A549 (cell line): ENCODE measurements around the gene ACTR1A. TPM values are rescaled to one million over a fixed set of nuclear protein-coding genes. Genes with fewer than 3 reads are reported as not detected.
A peak's percentile ranks its signal among the peaks of the same experiment; 100 is the strongest.
"Not testable (repeated sequence)": the region's sequence is repeated elsewhere in the genome, so short reads cannot be mapped to it uniquely, and the experiment has no call there.

Source experiments
- ATAC-seq, 2 experiments: fragments of 200-7000 bp in 1 of 2; fragments of >200 bp in 1 of 2; cut with Nextera tagmentation in 1 of 2; cut with Tn5 transposase in 1 of 2; 3 replicates each; pipeline versions ENCODE4 v1.8.0 to v1.9.1; 2018 to 2020; ENCODE audit warnings: mild to moderate bottlenecking in 1 of 2, moderate library complexity in 1 of 2
- CTCF ChIA-PET: fragments of 300-600 bp; sonication (Branson Sonifier 250); formaldehyde crosslinking; extraction: SDS; loops from one replicate; lab custom pipeline; 2021; ENCODE audit warnings: antibody characterized with exemption, inconsistent platforms; lab: Yijun Ruan, JAX
- POLR2A ChIA-PET: fragments of 350-600 bp; formaldehyde crosslinking; extraction: SDS; loops from one replicate; lab custom pipeline; 2021; ENCODE audit warnings: antibody characterized with exemption, inconsistent platforms; lab: Yijun Ruan, JAX
- DNase-seq, 2 experiments: peaks; one replicate each; pipeline versions ENCODE4 v3.0.0 to v3.0.0-alpha.2; 2011 to 2016; ENCODE audit warnings: low read depth in 1 of 2, low spot score in 1 of 2
- FAIRE-seq: peaks from 2 replicates; lab custom pipeline; 2011; peaks lifted over from hg19 to GRCh38; lab: Jason Lieb, UNC
- H3K27ac ChIP-seq, 2 experiments: fragments of >200 bp; sonication (Bioruptor Twin); formaldehyde crosslinking; 3 replicates each; pipeline ENCODE4 v1.5.1; 2016 to 2017
- H3K4me1 ChIP-seq: fragments of >200 bp; sonication (Bioruptor Twin); formaldehyde crosslinking; 3 replicates; pipeline ENCODE4 v1.6.1; 2016
- H3K4me2 ChIP-seq: fragments of >200 bp; sonication (Bioruptor Twin); formaldehyde crosslinking; 3 replicates; pipeline ENCODE4 v1.6.1; 2016
- H3K4me3 ChIP-seq: fragments of >200 bp; sonication (Bioruptor Twin); formaldehyde crosslinking; 3 replicates; pipeline ENCODE4 v1.5.1; 2016
- H3K9me3 ChIP-seq: fragments of >200 bp; sonication (Bioruptor Twin); formaldehyde crosslinking; 3 replicates; pipeline ENCODE4 v1.6.1; 2016
- BCL3 ChIP-seq: fragments of >200 bp; sonication (Bioruptor Twin); formaldehyde crosslinking; IDR thresholded peaks from 3 replicates; pipeline ENCODE4 v1.6.1; 2016
- CHD2 ChIP-seq: fragments of 150-350 bp; IDR thresholded peaks from 2 replicates; pipeline ENCODE4 v1.6.1; 2014; ENCODE audit warnings: low read length; ENCODE audit not compliant: partially characterized antibody
- CHD4 ChIP-seq: fragments of 200-600 bp; sonication (generic); IDR thresholded peaks from 2 replicates; pipeline ENCODE4 v1.6.1; 2016; ENCODE audit warnings: antibody characterized with exemption, mild to moderate bottlenecking, borderline replicate concordance
- CTCF ChIP-seq: fragments of >200 bp; sonication (Bioruptor Twin); formaldehyde crosslinking; IDR thresholded peaks from 3 replicates; pipeline ENCODE4 v1.5.1; 2016
- EHF ChIP-seq: fragments of 250-450 bp; sonication (Bioruptor Pico); IDR thresholded peaks from 2 replicates; pipeline ENCODE4 v1.5.0; 2020; ENCODE audit warnings: mild to moderate bottlenecking
- FOXS1 ChIP-seq: fragments of 250-450 bp; sonication (Bioruptor Pico); IDR thresholded peaks from 2 replicates; pipeline ENCODE4 v1.5.0; 2020; ENCODE audit warnings: mild to moderate bottlenecking, moderate library complexity
- GATA3 ChIP-seq: IDR thresholded peaks from 2 replicates; pipeline ENCODE4 v1.6.1; 2012; ENCODE audit warnings: borderline replicate concordance
- HOXA7 ChIP-seq: fragments of 250-450 bp; sonication (Bioruptor Pico); IDR thresholded peaks from 2 replicates; pipeline ENCODE4 v1.5.0; 2020; ENCODE audit warnings: mild to moderate bottlenecking, moderate library complexity
- JUN ChIP-seq, 2 experiments: fragments of >200 bp; sonication (Bioruptor Twin); formaldehyde crosslinking; IDR thresholded peaks; 2 replicates in 1 of 2; 3 replicates in 1 of 2; pipeline ENCODE4 v1.6.1; 2016 to 2017
- KDM1A ChIP-seq: fragments of 200-600 bp; sonication (generic); IDR thresholded peaks from 2 replicates; pipeline ENCODE4 v1.6.1; 2016; ENCODE audit warnings: low read depth, mild to moderate bottlenecking
- MAZ ChIP-seq: fragments of 150-350 bp; IDR thresholded peaks from 2 replicates; pipeline ENCODE4 v1.6.1; 2014; ENCODE audit warnings: antibody characterized with exemption, low read depth, low read length, borderline replicate concordance
- MYC ChIP-seq: IDR thresholded peaks from 2 replicates; pipeline ENCODE4 v1.6.1; 2012; ENCODE audit warnings: mild to moderate bottlenecking, inconsistent platforms, low read length, improper control_type of control experiment, borderline replicate concordance
- NFE2L2 ChIP-seq: fragments of 150-350 bp; conservative IDR thresholded peaks from 2 replicates; pipeline ENCODE4 v1.6.1; 2014; ENCODE audit warnings: low read length
- NPAS2 ChIP-seq: fragments of 250-450 bp; sonication (Bioruptor Pico); IDR thresholded peaks from 2 replicates; pipeline ENCODE4 v1.8.0; 2022; ENCODE audit warnings: mild to moderate bottlenecking, moderate library complexity, borderline replicate concordance
- PBX3 ChIP-seq: IDR thresholded peaks from 2 replicates; pipeline ENCODE4 v1.6.1; 2012
- POLR2A ChIP-seq: IDR thresholded peaks from 2 replicates; pipeline ENCODE4 v1.6.1; 2012; ENCODE audit warnings: mild to moderate bottlenecking, low read length
- RAD21 ChIP-seq, 2 experiments: fragments of >200 bp in 1 of 2; sonication (Bioruptor Twin) in 1 of 2; formaldehyde crosslinking in 1 of 2; IDR thresholded peaks in 1 of 2; conservative IDR thresholded peaks in 1 of 2; 2 replicates in 1 of 2; 3 replicates in 1 of 2; pipeline ENCODE4 v1.6.1; 2012 to 2018; ENCODE audit warnings: inconsistent platforms in 1 of 2
- ZFP36 ChIP-seq: fragments of 450-650 bp; IDR thresholded peaks from 2 replicates; pipeline ENCODE4 v1.6.1; 2014; ENCODE audit warnings: borderline replicate concordance; ENCODE audit not compliant: partially characterized antibody
- WGBS: methylation state at CpG from one replicate; pipeline ENCODE4 v1.1.6; 2017; ENCODE audit errors: missing lambda C conversion rate; 5-methylcytosine and 5-hydroxymethylcytosine counted together
- polyA plus RNA-seq, 4 experiments: library from polyadenylated mRNA; depleted of rRNA in 3 of 4; stranded (reverse); fragments of >200 nt; fragmentation: RNase III in 1 of 4; extraction: RNeasy Plus Mini Kit Qiagen cat#74134 plus additional on column Dnase treatment in 1 of 4; gene quantifications; 2 replicates in 3 of 4; 3 replicates in 1 of 4; pipeline ENCODE4 v1.2.3, GENCODE V29; 2011 to 2017
- TF ChIP-seq, protein P1 (sequence below): fragments of 150-350 bp; IDR thresholded peaks from 2 replicates; pipeline ENCODE4 v1.6.1; 2014; ENCODE audit warnings: low read depth, mild to moderate bottlenecking, low read length

ACTR1A gene
- polyA plus RNA-seq, 2 of the 4 experiments (the other 2 are of a cell fraction): 85.8 to 114 TPM

DNA sequence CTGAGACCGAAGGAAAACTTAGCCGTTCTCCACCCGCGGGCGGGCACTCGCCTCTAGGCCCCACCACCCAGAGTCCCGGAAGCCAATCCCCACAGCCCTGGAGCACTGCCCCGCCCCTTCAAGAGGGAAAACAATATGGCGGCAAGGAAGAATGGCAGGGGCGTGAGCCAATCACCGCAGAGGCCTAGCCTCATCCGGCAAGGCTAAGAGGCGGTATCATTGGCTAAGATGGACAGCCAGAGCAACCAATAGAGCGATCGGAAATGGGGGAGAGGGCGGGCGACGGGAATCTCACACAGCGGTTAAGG is 529 bp downstream of the ACTR1A start:
- peak; percentile 72 for FAIRE-seq
- Histone ChIP-seq H3K27ac (peak overlapping the region; percentile 83 to 88), H3K4me1 (peaks cover 17% of the 10 kb centered on the region; the same call in 2 of the 3 replicates), H3K9me3 (no peaks in the 10 kb centered on the region), H3K4me2 (peak overlapping the region; percentile 81), H3K4me3 (peak overlapping the region; percentile 71)
- peak; percentile 79 to 87 for ATAC-seq
- ChIA-PET CTCF (interaction anchor here (0.9 to 5.8 kb wide), 11 partner anchors 16 to 143 kb away, joined by 3 to 87 read pairs (median 6); partner anchors contain the start of gene TRIM8), POLR2A (interaction anchor here (0.6 to 2.2 kb wide), 8 partner anchors 23 to 143 kb away, joined by 3 to 14 read pairs (median 4); partner anchors contain the start of genes CUEDC2 and TRIM8)
- 0% methylated on average over 19 of the region's 19 CpGs for WGBS
- peak; percentile 98 to 99 for DNase-seq
- peak; percentile 99 for TF ChIP-seq PBX3
- no peak for TF ChIP-seq CHD4
- TF ChIP-seq POLR2A: no peak
- no peak for TF ChIP-seq JUN (IDR thresholded peaks at IDR 0.05)
- TF ChIP-seq CHD2: peak; percentile 35

- ATAC-seq: no peak
- Histone ChIP-seq H3K4me2 (peak overlapping the region; percentile 81), H3K4me1 (peaks cover 17% of the 10 kb centered on the region; the same call in 2 of the 3 replicates), H3K27ac (peak overlapping the region; percentile 64 to 77), H3K4me3 (peak overlapping the region; percentile 71), H3K9me3 (no peaks in the 10 kb centered on the region)
- ChIA-PET POLR2A (no interaction called here), CTCF (interaction anchor here (0.5 to 5.8 kb wide), 8 partner anchors 16 to 270 kb away, joined by 3 to 87 read pairs (median 6); no protein-coding TSS in a partner anchor)
- WGBS: 3% methylated on average over 23 of the region's 23 CpGs
- DNase-seq: no peak
- no peak for FAIRE-seq
- TF ChIP-seq PBX3: no peak
- TF ChIP-seq CTCF: no peak
- no peak for TF ChIP-seq NFE2L2
- no peak for TF ChIP-seq GATA3
- no peak for TF ChIP-seq CHD2
- TF ChIP-seq NPAS2 (CRISPR knock-in tag): no peak
- no peak for TF ChIP-seq ZFP36
- TF ChIP-seq, protein P1, sequence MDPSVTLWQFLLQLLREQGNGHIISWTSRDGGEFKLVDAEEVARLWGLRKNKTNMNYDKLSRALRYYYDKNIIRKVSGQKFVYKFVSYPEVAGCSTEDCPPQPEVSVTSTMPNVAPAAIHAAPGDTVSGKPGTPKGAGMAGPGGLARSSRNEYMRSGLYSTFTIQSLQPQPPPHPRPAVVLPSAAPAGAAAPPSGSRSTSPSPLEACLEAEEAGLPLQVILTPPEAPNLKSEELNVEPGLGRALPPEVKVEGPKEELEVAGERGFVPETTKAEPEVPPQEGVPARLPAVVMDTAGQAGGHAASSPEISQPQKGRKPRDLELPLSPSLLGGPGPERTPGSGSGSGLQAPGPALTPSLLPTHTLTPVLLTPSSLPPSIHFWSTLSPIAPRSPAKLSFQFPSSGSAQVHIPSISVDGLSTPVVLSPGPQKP: no peak
- TF ChIP-seq CHD4: no peak
- TF ChIP-seq RAD21 (conservative IDR thresholded peaks at IDR 0.05 in 1 of 2, IDR thresholded peaks at IDR 0.05 in 1 of 2): no peak
- TF ChIP-seq HOXA7: no peak
- TF ChIP-seq MYC: no peak
- TF ChIP-seq EHF (CRISPR knock-in tag): no peak
- TF ChIP-seq BCL3: no peak
- no peak for TF ChIP-seq FOXS1 (CRISPR knock-in tag)
- no peak for TF ChIP-seq MAZ
- no peak for TF ChIP-seq KDM1A
- TF ChIP-seq, all 56 proteins: peak for 0
These were observed 1.1 kb downstream of the ACTR1A start for GRCh38 chr10:102501201-102502028.

- not testable (repeated sequence) for ATAC-seq, H3K27ac ChIP-seq, H3K9me3 ChIP-seq, H3K4me3 ChIP-seq, FAIRE-seq, DNase-seq
- 94% methylated on average over 13 of the region's 13 CpGs for WGBS
- POLR2A ChIA-PET: interaction anchor here (0.5 kb wide), 1 partner anchor 277 kb away, joined by 3 read pairs; no protein-coding TSS in a partner anchor
- Histone ChIP-seq H3K4me2 (peak overlapping the region; percentile 81), H3K4me1 (peaks cover 17% of the 10 kb centered on the region; the same call in 2 of the 3 replicates)
- CTCF ChIA-PET: interaction anchor here (0.5 to 5.8 kb wide), 9 partner anchors 15 to 269 kb away, joined by 3 to 87 read pairs (median 5); no protein-coding TSS in a partner anchor
These were observed 1.8 kb downstream of the ACTR1A start for GRCh38 chr10:102500686-102501085.
